Activated naive CD4-positive, alpha-beta T cell treated with anti-CD3 and anti-CD28 coated beads, Interleukin-2, amount 10 ng/mL, durations not matched to agents 7 days and 5 days (primary cell): ENCODE measurements around the gene ZSCAN5C.
"Not testable (repeated sequence)": the region's sequence is repeated elsewhere in the genome, so short reads cannot be mapped to it uniquely, and the experiment has no call there.

ENCODE experiments used
- CTCF ChIA-PET: fragments of 350-600 bp; sonication (Branson Sonifier 250); formaldehyde crosslinking; loops from one replicate; lab custom pipeline; 2021; ENCODE audit warnings: antibody characterized with exemption; lab: Charles Lee
- DNase-seq: peaks from one replicate; pipeline ENCODE4 v3.0.0-alpha.2; 2020
- H3K27ac Mint-ChIP-seq: one replicate; pipeline ENCODE4 v1.8.0; 2021; ENCODE audit warnings: mild to moderate bottlenecking, moderate library complexity, mixed read lengths
- H3K27me3 Mint-ChIP-seq: one replicate; pipeline ENCODE4 v1.8.0; 2021; ENCODE audit warnings: mild to moderate bottlenecking, mixed read lengths
- H3K36me3 Mint-ChIP-seq: one replicate; pipeline ENCODE4 v1.8.0; 2021; ENCODE audit warnings: mixed read lengths
- H3K4me1 Mint-ChIP-seq: one replicate; pipeline ENCODE4 v1.8.0; 2021; ENCODE audit warnings: mixed read lengths
- H3K4me3 Mint-ChIP-seq: one replicate; pipeline ENCODE4 v1.8.0; 2021; ENCODE audit warnings: mild to moderate bottlenecking, moderate library complexity, mixed read lengths
- H3K9me3 Mint-ChIP-seq: one replicate; pipeline ENCODE4 v1.8.0; 2021; ENCODE audit warnings: mixed read lengths

Gene ZSCAN5C

DNA sequence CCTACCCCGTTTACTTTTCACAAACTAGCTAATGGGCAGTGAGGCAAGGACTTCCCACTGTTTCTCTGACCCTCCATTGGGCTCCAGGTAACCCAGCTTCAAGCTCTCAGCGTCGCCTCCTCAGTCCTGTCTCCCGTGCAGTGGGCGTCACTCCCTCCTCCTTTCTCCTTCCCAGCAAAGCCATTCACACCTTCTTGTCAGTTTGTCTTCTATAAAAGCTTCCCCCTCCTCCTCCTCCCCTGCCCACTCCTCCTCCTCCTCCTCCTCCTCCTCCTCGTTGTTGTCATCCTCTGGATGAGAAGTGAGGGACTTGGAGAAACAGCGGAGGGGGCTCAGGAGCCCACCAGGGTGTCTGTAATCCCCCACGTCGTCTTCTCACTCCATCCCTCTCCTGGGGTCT lies 28.0 kb upstream of the ZSCAN5C start:
- CTCF ChIA-PET: interaction anchor here (1.1 to 1.3 kb wide), 3 partner anchors 79 to 159 kb away, joined by 3 to 5 read pairs (median 3); no protein-coding TSS in a partner anchor
- Mint-ChIP-seq H3K36me3 (no peaks in the 10 kb centered on the region), H3K4me3 (no peak overlapping the region), H3K9me3 (no peaks in the 10 kb centered on the region), H3K4me1 (no peaks in the 10 kb centered on the region), H3K27ac (no peak overlapping the region), H3K27me3 (peaks cover 10% of the 10 kb centered on the region)
- no peak for DNase-seq

- no peak overlapping the region for H3K27ac Mint-ChIP-seq
- CTCF ChIA-PET: interaction anchor here (1.3 kb wide), 2 partner anchors 98 to 159 kb away, joined by 3 to 5 read pairs; no protein-coding TSS in a partner anchor
- peaks cover 10% of the 10 kb centered on the region for H3K27me3 Mint-ChIP-seq
- H3K9me3 Mint-ChIP-seq: no peaks in the 10 kb centered on the region
- H3K4me1 Mint-ChIP-seq: no peaks in the 10 kb centered on the region
- no peak for DNase-seq
- H3K4me3 Mint-ChIP-seq: no peak overlapping the region
- no peaks in the 10 kb centered on the region for H3K36me3 Mint-ChIP-seq
Measured at GRCh38 chr19:56174550-56174949, 27.5 kb upstream of the ZSCAN5C start.

GRCh38 chr19:56175861-56176307 lies 26.2 kb upstream of the ZSCAN5C start, which contains the start of gene GALP:
Gene GALP, plus strand, starts transcription at chr19:56176008. Its CDS starts 1,101 bp downstream, at chr19:56177109.
- H3K4me1 Mint-ChIP-seq, H3K27ac Mint-ChIP-seq, H3K4me3 Mint-ChIP-seq, H3K9me3 Mint-ChIP-seq, DNase-seq, H3K27me3 Mint-ChIP-seq, H3K36me3 Mint-ChIP-seq: not testable (repeated sequence)
- CTCF ChIA-PET: interaction anchor here (0.6 to 1.4 kb wide), 2 partner anchors 97 to 344 kb away, joined by 3 to 4 read pairs; partner anchors contain the start of gene NLRP11

GRCh38 chr19:56176310-56176709 lies 25.8 kb upstream of the ZSCAN5C start:
- not testable (repeated sequence) for H3K27me3 Mint-ChIP-seq, H3K9me3 Mint-ChIP-seq, DNase-seq, H3K4me3 Mint-ChIP-seq, H3K36me3 Mint-ChIP-seq, H3K27ac Mint-ChIP-seq, H3K4me1 Mint-ChIP-seq
- CTCF ChIA-PET: interaction anchor here (0.6 to 1.4 kb wide), 3 partner anchors 97 to 345 kb away, joined by 3 to 4 read pairs (median 3); partner anchors contain the start of gene NLRP11

DNA sequence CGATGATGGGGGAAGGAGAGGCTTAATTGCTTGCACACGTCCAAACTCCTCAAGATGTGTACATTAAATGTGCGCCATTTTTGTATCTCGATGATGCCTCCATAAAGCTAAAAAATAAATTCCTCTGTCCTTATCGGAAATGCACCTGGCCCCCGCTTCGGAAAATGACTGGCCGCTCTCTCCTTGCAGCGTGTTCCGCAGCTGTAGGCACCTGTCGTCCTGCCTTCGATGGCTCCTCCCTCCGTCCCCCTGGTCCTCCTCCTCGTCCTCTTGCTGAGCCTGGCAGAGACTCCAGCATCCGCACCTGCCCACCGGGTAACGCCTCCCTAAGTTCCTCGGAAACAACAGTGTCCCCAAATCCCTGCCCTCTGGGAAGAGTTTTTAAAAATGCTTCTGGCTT lies 25.2 kb upstream of the ZSCAN5C start:
- peaks cover 6% of the 10 kb centered on the region for H3K27me3 Mint-ChIP-seq
- no peak overlapping the region for H3K4me3 Mint-ChIP-seq
- no peaks in the 10 kb centered on the region for H3K4me1 Mint-ChIP-seq
- no peaks in the 10 kb centered on the region for H3K36me3 Mint-ChIP-seq
- no peak for DNase-seq
- H3K27ac Mint-ChIP-seq: no peak overlapping the region
- CTCF ChIA-PET: interaction anchor here (0.7 kb wide), 1 partner anchor 97 kb away, joined by 3 read pairs; no protein-coding TSS in a partner anchor
- H3K9me3 Mint-ChIP-seq: no peaks in the 10 kb centered on the region

GRCh38 chr19:56177564-56178243 lies 24.4 kb upstream of the ZSCAN5C start:
- DNase-seq: no peak
- no peaks in the 10 kb centered on the region for H3K36me3 Mint-ChIP-seq
- H3K9me3 Mint-ChIP-seq: no peaks in the 10 kb centered on the region
- no peak overlapping the region for H3K27ac Mint-ChIP-seq
- H3K4me1 Mint-ChIP-seq: no peaks in the 10 kb centered on the region
- peaks cover 4% of the 10 kb centered on the region for H3K27me3 Mint-ChIP-seq
- H3K4me3 Mint-ChIP-seq: no peak overlapping the region
- CTCF ChIA-PET: interaction anchor here (2.1 kb wide), 1 partner anchor 97 kb away, joined by 5 read pairs; no protein-coding TSS in a partner anchor

GRCh38 chr19:56189785-56190184 lies 12.3 kb upstream of the ZSCAN5C start:
- CTCF ChIA-PET: no interaction called here
- Mint-ChIP-seq H3K36me3 (no peaks in the 10 kb centered on the region), H3K27me3 (no peaks in the 10 kb centered on the region), H3K4me3 (no peak overlapping the region), H3K27ac (no peak overlapping the region), H3K4me1 (peaks cover 6% of the 10 kb centered on the region), H3K9me3 (no peaks in the 10 kb centered on the region)
- no peak for DNase-seq

DNA sequence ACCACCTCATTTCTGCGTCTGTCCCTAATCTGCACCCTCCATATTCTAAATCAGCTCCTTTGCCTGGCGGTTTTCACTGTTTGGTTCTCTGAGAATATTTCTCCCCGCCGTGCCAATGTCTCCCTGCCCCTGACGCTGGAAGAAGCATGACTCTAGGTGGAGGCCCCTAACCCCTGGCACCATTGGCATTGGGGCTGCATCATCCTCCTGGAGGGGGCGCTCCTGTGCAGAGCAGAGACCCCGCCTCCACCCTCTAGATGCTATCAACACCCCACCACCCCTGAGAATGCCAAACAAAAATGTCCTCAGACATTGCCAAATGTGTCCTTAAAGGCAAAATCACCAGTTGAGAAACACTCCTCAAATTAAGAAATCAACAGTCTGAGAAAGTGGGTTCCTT lies 11.0 kb upstream of the ZSCAN5C start:
- no peaks in the 10 kb centered on the region for H3K9me3 Mint-ChIP-seq

GRCh38 chr19:56191711-56192110 lies 10.4 kb upstream of the ZSCAN5C start:
- no peaks in the 10 kb centered on the region for H3K36me3 Mint-ChIP-seq
- H3K27me3 Mint-ChIP-seq: no peaks in the 10 kb centered on the region
- no peak overlapping the region for H3K27ac Mint-ChIP-seq
- no peak overlapping the region for H3K4me3 Mint-ChIP-seq
- CTCF ChIA-PET: interaction anchor here (1.5 kb wide), 1 partner anchor 61 kb away, joined by 4 read pairs; no protein-coding TSS in a partner anchor
- H3K4me1 Mint-ChIP-seq: no peaks in the 10 kb centered on the region
- no peak for DNase-seq
- H3K9me3 Mint-ChIP-seq: no peaks in the 10 kb centered on the region

More for the DNA sequence above, 11.0 kb upstream of the ZSCAN5C start:
- no peak overlapping the region for H3K4me3 Mint-ChIP-seq
- no peaks in the 10 kb centered on the region for H3K4me1 Mint-ChIP-seq
- DNase-seq: no peak
- no peaks in the 10 kb centered on the region for H3K36me3 Mint-ChIP-seq
- no peak overlapping the region for H3K27ac Mint-ChIP-seq
- CTCF ChIA-PET: no interaction called here
- H3K27me3 Mint-ChIP-seq: no peaks in the 10 kb centered on the region

- Mint-ChIP-seq H3K27me3 (no peaks in the 10 kb centered on the region), H3K4me3 (no peak overlapping the region), H3K9me3 (no peaks in the 10 kb centered on the region), H3K4me1 (no peaks in the 10 kb centered on the region), H3K27ac (no peak overlapping the region), H3K36me3 (no peaks in the 10 kb centered on the region)
- CTCF ChIA-PET: interaction anchor here (0.7 kb wide), 1 partner anchor 561 kb away, joined by 3 read pairs; no protein-coding TSS in a partner anchor
- no peak for DNase-seq
Measured at GRCh38 chr19:56193981-56194640, 8.0 kb upstream of the ZSCAN5C start.

GRCh38 chr19:56197646-56198045 lies 4.4 kb upstream of the ZSCAN5C start, which contains the start of gene ZSCAN5B:
Gene ZSCAN5B, minus strand, starts transcription at chr19:56197783. Its CDS starts 4,731 bp downstream, at chr19:56193052.
- H3K4me3 Mint-ChIP-seq, H3K27me3 Mint-ChIP-seq, H3K4me1 Mint-ChIP-seq, DNase-seq, H3K36me3 Mint-ChIP-seq, H3K27ac Mint-ChIP-seq, H3K9me3 Mint-ChIP-seq, CTCF ChIA-PET: not testable (repeated sequence)

DNA sequence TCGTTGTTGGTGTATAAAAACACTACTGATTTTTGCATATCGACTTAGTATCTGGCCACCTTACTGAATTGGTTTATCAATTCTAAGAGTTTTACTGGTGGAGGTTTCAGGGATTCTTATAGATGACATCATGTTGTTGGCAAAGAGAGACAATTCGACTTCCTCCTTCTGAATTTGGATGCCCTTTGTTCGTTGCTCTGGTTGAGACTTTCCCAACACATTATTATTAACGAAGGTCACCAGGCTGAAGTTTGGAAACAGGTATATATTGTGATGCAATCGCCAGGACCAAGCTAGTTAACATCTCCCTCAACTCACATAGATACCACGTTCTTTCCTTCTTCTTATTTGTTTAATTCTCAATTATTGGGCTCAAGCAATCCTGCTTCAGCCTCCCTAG lies 2.4 kb upstream of the ZSCAN5C start:
- Mint-ChIP-seq H3K4me1 (no peaks in the 10 kb centered on the region), H3K4me3 (no peak overlapping the region), H3K27ac (no peak overlapping the region), H3K36me3 (no peaks in the 10 kb centered on the region), H3K9me3 (no peaks in the 10 kb centered on the region), H3K27me3 (peaks cover 4% of the 10 kb centered on the region)
- CTCF ChIA-PET: no interaction called here
- no peak for DNase-seq

DNA sequence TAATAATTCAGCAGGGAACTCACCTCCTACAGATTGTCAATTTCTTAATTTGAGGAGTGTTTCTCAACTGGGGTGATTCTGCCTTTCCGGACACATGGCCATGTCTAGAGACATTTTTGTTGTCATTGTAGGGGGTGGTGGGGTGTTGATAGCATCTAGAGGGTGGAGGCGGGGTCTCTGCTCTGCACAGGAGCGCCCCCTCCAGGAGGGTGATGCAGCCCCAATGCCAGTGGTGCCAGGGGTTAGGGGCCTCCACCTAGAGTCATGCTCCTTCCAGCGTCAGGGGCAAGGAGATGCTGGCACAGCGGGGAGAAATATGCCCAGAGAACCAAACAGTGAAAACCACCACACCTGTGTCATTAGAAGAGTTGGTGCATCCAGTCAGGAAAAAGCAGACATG lies 5.5 kb downstream of the ZSCAN5C start:
- H3K9me3 Mint-ChIP-seq, DNase-seq: not testable (repeated sequence)

DNA sequence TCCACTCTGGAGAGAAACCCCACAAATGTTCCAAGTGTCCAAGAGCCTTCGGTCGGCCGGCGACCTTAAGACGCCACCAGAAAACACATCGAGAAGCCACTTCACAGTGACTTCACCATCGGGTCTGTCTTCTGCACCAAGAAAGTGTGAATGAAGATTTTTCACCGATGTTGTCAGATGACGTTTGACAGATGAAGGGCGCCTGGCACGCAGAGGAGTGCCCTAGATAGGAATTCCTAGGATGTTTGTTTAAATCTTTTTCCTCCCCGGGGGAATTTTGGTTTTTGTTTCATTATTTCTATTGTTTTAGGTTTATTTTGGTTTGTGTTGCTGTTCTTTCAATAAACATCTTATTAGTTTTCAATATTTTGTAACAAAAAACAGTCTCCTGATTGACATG lies 7.0 kb downstream of the ZSCAN5C start:
- Mint-ChIP-seq H3K27me3 (peaks cover 3% of the 10 kb centered on the region), H3K9me3 (no peaks in the 10 kb centered on the region), H3K4me3 (no peak overlapping the region), H3K27ac (no peak overlapping the region), H3K4me1 (no peaks in the 10 kb centered on the region), H3K36me3 (no peaks in the 10 kb centered on the region)
- DNase-seq: no peak
- CTCF ChIA-PET: no interaction called here

More for the DNA sequence above, 5.5 kb downstream of the ZSCAN5C start:
- H3K36me3 Mint-ChIP-seq, CTCF ChIA-PET, H3K27me3 Mint-ChIP-seq, H3K4me3 Mint-ChIP-seq, H3K4me1 Mint-ChIP-seq, H3K27ac Mint-ChIP-seq: not testable (repeated sequence)
